HFFc6 (cell line): ENCODE data around the gene PHF3. TPM values are rescaled to one million over a fixed set of nuclear protein-coding genes. Genes with fewer than 3 reads are reported as not detected.
"Not testable (repeated sequence)": the region's sequence is repeated elsewhere in the genome, so short reads cannot be mapped to it uniquely, and the experiment has no call there.

Experiments used
- DNase-seq: peaks from one replicate; pipeline ENCODE4 v3.0.0-alpha.2; 2018
- H3K27ac Mint-ChIP-seq: 2 replicates; pipeline ENCODE4 v1.8.0; 2020; ENCODE audit warnings: mild to moderate bottlenecking, mixed read lengths
- H3K27me3 Mint-ChIP-seq: 2 replicates; pipeline ENCODE4 v1.8.0; 2021; ENCODE audit warnings: mild to moderate bottlenecking, moderate library complexity, mixed read lengths; ENCODE audit not compliant: insufficient read depth
- H3K36me3 Mint-ChIP-seq: 2 replicates; pipeline ENCODE4 v1.8.0; 2021; ENCODE audit warnings: low read depth, mixed read lengths
- H3K4me1 Mint-ChIP-seq: 2 replicates; pipeline ENCODE4 v1.8.0; 2020; ENCODE audit warnings: low read depth, mixed read lengths
- H3K4me3 Mint-ChIP-seq: 2 replicates; pipeline ENCODE4 v1.8.0; 2020; ENCODE audit warnings: mild to moderate bottlenecking, moderate library complexity, mixed read lengths
- H3K9me3 Mint-ChIP-seq: 2 replicates; pipeline ENCODE4 v1.8.0; 2020; ENCODE audit warnings: mild to moderate bottlenecking, mixed read lengths
- CTCF ChIP-seq: fragments of 200-600 bp; sonication (generic); IDR thresholded peaks from 2 replicates; pipeline ENCODE4 v1.5.0; 2021; ENCODE audit warnings: antibody characterized with exemption, mild to moderate bottlenecking
- total RNA-seq, 6 experiments: library from RNA; stranded (reverse); fragmentation: NEBNext Ultra II Directional; extraction: Animal tissue kit (Norgen Biotek cat#: 25700); gene quantifications; 2 replicates in 1 of 6; 3 replicates in 5 of 6; pipeline ENCODE4 v1.2.3, GENCODE V29; 2021

PHF3 gene
- total RNA-seq, 6 experiments from 2014 or later, result 22.4 to 27.8 (median 26.2) TPM

- H3K36me3 Mint-ChIP-seq, result peaks cover 11% of the 10 kb centered on the region
- peaks cover 42% of the 10 kb centered on the region for H3K27me3 Mint-ChIP-seq
- no peak overlapping the region for H3K4me3 Mint-ChIP-seq
- no peak for DNase-seq
- peaks cover 13% of the 10 kb centered on the region for H3K4me1 Mint-ChIP-seq
- H3K9me3 Mint-ChIP-seq, result peaks cover 15% of the 10 kb centered on the region
- H3K27ac Mint-ChIP-seq, result no peak overlapping the region
- TF ChIP-seq CTCF, result no peak
Observed at GRCh38 chr6:63745784-63746183, 110.2 kb downstream of the PHF3 start.

- DNase-seq, result no peak
- TF ChIP-seq CTCF, result no peak
- Mint-ChIP-seq H3K27me3 (peaks cover 26% of the 10 kb centered on the region), H3K4me3 (no peak overlapping the region), H3K27ac (no peak overlapping the region), H3K36me3 (peaks cover 11% of the 10 kb centered on the region), H3K9me3 (peaks cover 15% of the 10 kb centered on the region), H3K4me1 (no peaks in the 10 kb centered on the region)
Observed at GRCh38 chr6:63750400-63750799, 114.8 kb downstream of the PHF3 start.

- H3K4me3 Mint-ChIP-seq, DNase-seq, H3K4me1 Mint-ChIP-seq, H3K27me3 Mint-ChIP-seq, H3K36me3 Mint-ChIP-seq, H3K27ac Mint-ChIP-seq: not testable (repeated sequence)
- H3K9me3 Mint-ChIP-seq, result peaks cover 19% of the 10 kb centered on the region
Observed at GRCh38 chr6:63757275-63757674, 121.7 kb downstream of the PHF3 start.

GRCh38 chr6:63757826-63758225 is 122.2 kb downstream of the PHF3 start:
- no peak overlapping the region for H3K4me3 Mint-ChIP-seq
- TF ChIP-seq CTCF, result no peak
- peaks cover 5% of the 10 kb centered on the region for H3K27me3 Mint-ChIP-seq
- H3K9me3 Mint-ChIP-seq, result peaks cover 19% of the 10 kb centered on the region
- DNase-seq, result no peak
- H3K36me3 Mint-ChIP-seq, result peaks cover 5% of the 10 kb centered on the region; the same call in 1 of the 2 replicates
- no peak overlapping the region for H3K27ac Mint-ChIP-seq
- H3K4me1 Mint-ChIP-seq, result peaks cover 7% of the 10 kb centered on the region; the same call in 1 of the 2 replicates

- peak; percentile 37 for TF ChIP-seq CTCF
- no peak overlapping the region for H3K27ac Mint-ChIP-seq
- H3K27me3 Mint-ChIP-seq, result peaks cover 6% of the 10 kb centered on the region
- peaks cover 5% of the 10 kb centered on the region; the same call in 1 of the 2 replicates for H3K36me3 Mint-ChIP-seq
- peaks cover 7% of the 10 kb centered on the region; the same call in 1 of the 2 replicates for H3K4me1 Mint-ChIP-seq
- H3K9me3 Mint-ChIP-seq, result peaks cover 19% of the 10 kb centered on the region
- no peak for DNase-seq
- no peak overlapping the region for H3K4me3 Mint-ChIP-seq
Observed at GRCh38 chr6:63759605-63760105, 124.1 kb downstream of the PHF3 start.

GRCh38 chr6:63760199-63760598 is 124.6 kb downstream of the PHF3 start:
- no peak for TF ChIP-seq CTCF
- DNase-seq, result no peak
- peaks cover 7% of the 10 kb centered on the region; the same call in 1 of the 2 replicates for H3K4me1 Mint-ChIP-seq
- H3K4me3 Mint-ChIP-seq, result no peak overlapping the region
- H3K27ac Mint-ChIP-seq, result no peak overlapping the region
- peaks cover 19% of the 10 kb centered on the region for H3K9me3 Mint-ChIP-seq
- peaks cover 5% of the 10 kb centered on the region; the same call in 1 of the 2 replicates for H3K36me3 Mint-ChIP-seq
- peaks cover 6% of the 10 kb centered on the region for H3K27me3 Mint-ChIP-seq
